Measurements from ENCODE around the gene NPDC1.
A peak's percentile ranks its signal among the peaks of the same experiment; 100 is the strongest.
"Not testable (repeated sequence)": the region's sequence is repeated elsewhere in the genome, so short reads cannot be mapped to it uniquely, and the experiment has no call there.

Gene NPDC1

GRCh38 chr9:137074657-137075274, 28.8 kb upstream of the NPDC1 start:
- DNase-seq: no peak

GRCh38 chr9:137073992-137074399, 28.0 kb upstream of the NPDC1 start:
- no peak for DNase-seq

GRCh38 chr9:137071282-137071681, 25.3 kb upstream of the NPDC1 start:
- DNase-seq: no peak

- DNase-seq: peak; percentile 29
Measured at GRCh38 chr9:137070906-137071275, 24.9 kb upstream of the NPDC1 start.

- DNase-seq: peak; percentile 80
Measured at GRCh38 chr9:137070201-137070905, 24.4 kb upstream of the NPDC1 start, which contains the start of gene SAPCD2. Gene SAPCD2 (minus strand): TSS chr9:137070557. CDS start chr9:137070460, 97 bp downstream.

- no peak for DNase-seq
Measured at GRCh38 chr9:137069508-137070091, 23.6 kb upstream of the NPDC1 start.

GRCh38 chr9:137068539-137069507, 22.8 kb upstream of the NPDC1 start:
- no peak for DNase-seq

- peak; percentile 68 for DNase-seq
Measured at GRCh38 chr9:137067860-137068538, 22.0 kb upstream of the NPDC1 start.

GRCh38 chr9:137066096-137066861, 20.3 kb upstream of the NPDC1 start:
- no peak for DNase-seq

GRCh38 chr9:137065336-137065967, 19.5 kb upstream of the NPDC1 start:
- DNase-seq: no peak

- no peak for DNase-seq
Measured at GRCh38 chr9:137064880-137065164, 18.8 kb upstream of the NPDC1 start.

GRCh38 chr9:137064027-137064879, 18.3 kb upstream of the NPDC1 start:
- no peak for DNase-seq

GRCh38 chr9:137063311-137064026, 17.5 kb upstream of the NPDC1 start:
- no peak for DNase-seq

- not testable (repeated sequence) for DNase-seq
Measured at GRCh38 chr9:137062798-137063197, 16.8 kb upstream of the NPDC1 start.

GRCh38 chr9:137062384-137062783, 16.4 kb upstream of the NPDC1 start:
- no peak for DNase-seq

GRCh38 chr9:137058521-137059234, 12.7 kb upstream of the NPDC1 start:
- DNase-seq: no peak

GRCh38 chr9:137057545-137057944, 11.6 kb upstream of the NPDC1 start:
- DNase-seq: no peak

GRCh38 chr9:137056739-137057415, 10.9 kb upstream of the NPDC1 start:
- no peak for DNase-seq

Data from NCI-H526 treated with DMSO at 0.1 percent for 48 hours (cell line).